ENCODE measurements around the gene BRSK1.

BRSK1 gene

GRCh38 chr19:55305983-55306562 is 22.3 kb downstream of the BRSK1 start:
- no peaks in the 10 kb centered on the region for H3K27me3 Mint-ChIP-seq
- no peak overlapping the region for H3K4me3 Mint-ChIP-seq
- no peak for DNase-seq
- peaks cover 4 to 13% of the 10 kb centered on the region in 2 donors for H3K4me1 Mint-ChIP-seq (ENCODE audit: low read depth in 2 of 2)
- no peaks in the 10 kb centered on the region for H3K9me3 Mint-ChIP-seq
- peaks cover 16% of the 10 kb centered on the region for H3K36me3 Mint-ChIP-seq (ENCODE audit: insufficient read depth)
- no peak for ATAC-seq (replicated peaks)
- no peak overlapping the region for H3K27ac Mint-ChIP-seq

GRCh38 chr19:55306712-55307111 is 22.9 kb downstream of the BRSK1 start:
- Mint-ChIP-seq H3K9me3 (no peaks in the 10 kb centered on the region), H3K4me3 (no peak overlapping the region), H3K27ac (no peak overlapping the region), H3K4me1 (ENCODE audit: low read depth in 2 of 2) (peaks cover 4 to 8% of the 10 kb centered on the region in 2 donors), H3K27me3 (no peaks in the 10 kb centered on the region), H3K36me3 (ENCODE audit: insufficient read depth) (peaks cover 13% of the 10 kb centered on the region)
- ATAC-seq (replicated peaks) (no peak), DNase-seq (no peak)

GRCh38 chr19:55308281-55308680 is 24.5 kb downstream of the BRSK1 start:
- no peak overlapping the region for H3K27ac Mint-ChIP-seq
- ATAC-seq (replicated peaks) (no peak), DNase-seq (no peak)
- no peaks in the 10 kb centered on the region for H3K27me3 Mint-ChIP-seq
- peaks cover 16% of the 10 kb centered on the region for H3K36me3 Mint-ChIP-seq (ENCODE audit: insufficient read depth)
- peaks cover 0 to 2% of the 10 kb centered on the region in 2 donors for H3K4me1 Mint-ChIP-seq (ENCODE audit: low read depth in 2 of 2)
- H3K4me3 Mint-ChIP-seq: no peak overlapping the region
- no peaks in the 10 kb centered on the region for H3K9me3 Mint-ChIP-seq

GRCh38 chr19:55309448-55309847 is 25.7 kb downstream of the BRSK1 start:
- peaks cover 16% of the 10 kb centered on the region for H3K36me3 Mint-ChIP-seq (ENCODE audit: insufficient read depth)

GRCh38 chr19:55310498-55310897 is 26.7 kb downstream of the BRSK1 start:
- DNase-seq (no peak), ATAC-seq (replicated peaks) (no peak)
- Mint-ChIP-seq H3K27ac (peak overlapping the region in 1 of 2 donors; percentile 51), H3K36me3 (ENCODE audit: insufficient read depth) (peaks cover 16% of the 10 kb centered on the region), H3K27me3 (no peaks in the 10 kb centered on the region), H3K4me1 (ENCODE audit: low read depth in 2 of 2) (no peaks in the 10 kb centered on the region), H3K4me3 (no peak overlapping the region), H3K9me3 (no peaks in the 10 kb centered on the region)

More at GRCh38 chr19:55309448-55309847, 25.7 kb downstream of the BRSK1 start:
- no peak for DNase-seq
- Mint-ChIP-seq H3K4me3 (no peak overlapping the region), H3K27me3 (no peaks in the 10 kb centered on the region), H3K4me1 (ENCODE audit: low read depth in 2 of 2) (peaks cover 0 to 2% of the 10 kb centered on the region in 2 donors), H3K27ac (no peak overlapping the region), H3K9me3 (no peaks in the 10 kb centered on the region)
- ATAC-seq (replicated peaks): no peak

DNA sequence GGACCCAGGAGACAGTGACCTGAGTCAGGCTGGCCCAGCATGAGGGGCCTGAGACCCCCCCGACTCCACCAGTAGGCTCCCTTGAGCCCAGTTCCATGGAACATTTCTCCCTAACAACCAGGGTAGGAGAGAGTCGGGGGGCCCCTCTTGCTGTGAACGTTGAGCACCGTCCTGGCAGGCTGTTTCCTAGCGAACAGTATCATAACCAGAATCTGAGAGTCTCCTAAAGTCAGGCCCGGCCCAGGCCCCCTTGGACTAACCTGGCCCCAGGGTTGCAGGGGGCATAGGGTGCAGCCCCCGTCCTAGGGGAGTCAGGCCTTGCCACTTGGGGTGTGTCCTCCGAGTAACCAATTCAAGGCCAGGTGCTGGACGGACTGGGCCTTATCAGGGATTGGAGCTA is 27.6 kb downstream of the BRSK1 start:
- H3K36me3 Mint-ChIP-seq (ENCODE audit: insufficient read depth): peaks cover 16% of the 10 kb centered on the region
- H3K4me1 Mint-ChIP-seq (ENCODE audit: low read depth in 2 of 2): no peaks in the 10 kb centered on the region
- H3K4me3 Mint-ChIP-seq: no peak overlapping the region
- H3K27me3 Mint-ChIP-seq: no peaks in the 10 kb centered on the region
- H3K27ac Mint-ChIP-seq: no peak overlapping the region
- H3K9me3 Mint-ChIP-seq: no peaks in the 10 kb centered on the region
- no peak for ATAC-seq (replicated peaks)
- DNase-seq: no peak

DNA sequence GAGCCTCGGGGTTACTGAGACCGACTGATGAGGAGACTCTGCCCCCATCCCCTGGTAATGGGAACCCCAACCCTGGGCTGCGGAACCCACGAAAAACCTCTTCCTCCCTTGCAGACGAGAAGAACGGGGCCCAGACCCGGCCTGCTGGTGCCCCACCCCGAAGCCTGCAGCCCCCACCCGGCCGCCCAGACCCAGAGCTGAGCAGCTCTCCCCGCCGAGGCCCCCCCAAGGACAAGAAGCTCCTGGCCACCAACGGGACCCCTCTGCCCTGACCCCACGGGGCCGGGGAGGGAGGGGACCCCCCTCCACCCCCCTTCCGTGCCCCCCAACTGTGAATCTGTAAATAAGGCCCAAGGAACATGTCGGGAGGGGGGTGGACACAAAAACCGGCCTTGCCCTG is 28.0 kb downstream of the BRSK1 start:
- H3K27me3 Mint-ChIP-seq: no peaks in the 10 kb centered on the region
- ATAC-seq (replicated peaks): no peak
- DNase-seq: no peak

DNA sequence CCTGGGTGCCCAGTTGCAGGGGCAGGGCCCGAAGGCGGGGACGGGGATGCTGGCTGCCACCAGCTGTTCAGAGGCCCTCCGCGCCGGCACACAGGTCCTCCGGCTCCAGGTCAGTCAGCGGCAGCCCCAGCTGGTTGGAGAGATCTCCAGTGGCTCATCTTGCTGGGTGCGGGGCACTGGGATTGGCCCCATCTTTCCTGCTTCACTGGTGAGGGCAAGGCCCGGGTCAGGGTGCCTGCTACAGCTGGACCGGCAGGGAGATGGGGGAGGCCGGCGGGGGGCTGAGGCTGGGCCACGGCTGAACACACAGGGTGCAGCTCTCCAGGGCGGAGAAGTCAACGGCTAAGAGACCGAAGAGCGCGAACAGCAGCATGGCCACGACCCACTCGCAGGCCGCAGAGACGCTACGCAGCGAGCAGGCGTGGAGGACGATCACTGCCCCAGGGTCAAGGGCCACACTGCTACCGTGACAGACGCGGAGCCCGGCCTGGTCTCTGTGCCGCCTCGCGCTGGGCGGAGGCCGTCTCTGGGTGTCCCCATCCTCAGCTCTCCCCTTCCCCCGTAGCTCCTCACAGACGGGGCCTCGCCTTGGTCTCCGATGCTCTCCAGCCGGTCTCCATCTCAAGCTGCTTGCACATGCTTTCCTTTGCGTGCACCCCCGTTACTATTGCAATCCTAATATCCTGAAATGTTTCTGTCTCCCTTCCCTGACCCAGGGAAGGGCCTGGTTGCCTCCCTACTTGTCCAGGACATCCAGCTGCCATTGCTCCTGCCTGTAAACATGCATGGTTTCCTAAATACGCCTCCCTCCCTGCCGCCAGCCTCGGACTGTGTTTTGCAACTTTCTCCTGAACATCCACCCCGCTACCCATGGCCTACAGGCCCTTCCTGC is 29.1 kb downstream of the BRSK1 start:
- no peaks in the 10 kb centered on the region for H3K27me3 Mint-ChIP-seq
- H3K9me3 Mint-ChIP-seq: no peaks in the 10 kb centered on the region

More for the DNA sequence above, 28.0 kb downstream of the BRSK1 start:
- H3K27ac Mint-ChIP-seq: no peak overlapping the region
- no peak overlapping the region for H3K4me3 Mint-ChIP-seq
- no peaks in the 10 kb centered on the region for H3K4me1 Mint-ChIP-seq (ENCODE audit: low read depth in 2 of 2)
- H3K36me3 Mint-ChIP-seq (ENCODE audit: insufficient read depth): peaks cover 16% of the 10 kb centered on the region
- no peaks in the 10 kb centered on the region for H3K9me3 Mint-ChIP-seq

GRCh38 chr19:55314396-55314795 is 30.6 kb downstream of the BRSK1 start:
- no peaks in the 10 kb centered on the region for H3K9me3 Mint-ChIP-seq

More for the DNA sequence above, 29.1 kb downstream of the BRSK1 start:
- Mint-ChIP-seq H3K36me3 (ENCODE audit: insufficient read depth) (peaks cover 9% of the 10 kb centered on the region), H3K4me1 (ENCODE audit: low read depth in 2 of 2) (no peaks in the 10 kb centered on the region), H3K27ac (peak overlapping the region in 1 of 2 donors; percentile 72), H3K4me3 (no peak overlapping the region)
- ATAC-seq (replicated peaks) (no peak), DNase-seq (no peak)

DNA sequence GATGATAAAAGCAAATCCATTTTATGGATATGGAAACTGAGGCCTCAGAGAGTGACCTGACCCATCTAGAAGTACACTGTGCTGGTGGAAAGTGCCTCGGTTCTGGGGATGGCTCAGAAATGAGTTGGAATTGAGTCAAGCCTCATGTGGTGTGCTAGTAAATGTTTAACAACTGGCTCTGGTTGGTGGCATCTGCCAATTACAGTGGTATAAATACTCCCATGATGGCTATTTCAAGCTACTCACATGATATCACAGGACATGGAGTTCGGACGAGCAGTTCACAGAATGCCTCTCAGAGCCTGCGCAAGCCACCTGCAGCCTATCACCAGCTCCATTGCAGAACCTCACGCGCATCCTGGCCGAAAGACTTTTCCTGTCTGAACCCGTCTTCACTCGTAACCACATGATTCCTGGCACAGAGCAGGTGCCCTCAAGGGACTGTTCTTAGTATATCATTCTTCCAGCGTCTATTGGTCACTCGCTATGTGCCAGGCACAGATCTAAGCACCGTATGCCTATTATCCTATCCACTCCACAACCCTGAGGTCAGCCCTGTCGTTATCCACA is 32.2 kb downstream of the BRSK1 start:
- Mint-ChIP-seq H3K27ac (no peak overlapping the region), H3K27me3 (peaks cover 0 to 10% of the 10 kb centered on the region in 2 donors), H3K4me1 (ENCODE audit: low read depth in 2 of 2) (no peaks in the 10 kb centered on the region), H3K9me3 (no peaks in the 10 kb centered on the region), H3K36me3 (ENCODE audit: insufficient read depth) (peaks cover 8% of the 10 kb centered on the region), H3K4me3 (no peak overlapping the region)
- ATAC-seq (replicated peaks) (no peak), DNase-seq (no peak)

More at GRCh38 chr19:55314396-55314795, 30.6 kb downstream of the BRSK1 start:
- DNase-seq (no peak), ATAC-seq (replicated peaks) (no peak)
- Mint-ChIP-seq H3K36me3 (ENCODE audit: insufficient read depth) (peaks cover 6% of the 10 kb centered on the region), H3K4me1 (ENCODE audit: low read depth in 2 of 2) (no peaks in the 10 kb centered on the region), H3K27me3 (no peaks in the 10 kb centered on the region), H3K4me3 (no peak overlapping the region), H3K27ac (no peak overlapping the region)

DNA sequence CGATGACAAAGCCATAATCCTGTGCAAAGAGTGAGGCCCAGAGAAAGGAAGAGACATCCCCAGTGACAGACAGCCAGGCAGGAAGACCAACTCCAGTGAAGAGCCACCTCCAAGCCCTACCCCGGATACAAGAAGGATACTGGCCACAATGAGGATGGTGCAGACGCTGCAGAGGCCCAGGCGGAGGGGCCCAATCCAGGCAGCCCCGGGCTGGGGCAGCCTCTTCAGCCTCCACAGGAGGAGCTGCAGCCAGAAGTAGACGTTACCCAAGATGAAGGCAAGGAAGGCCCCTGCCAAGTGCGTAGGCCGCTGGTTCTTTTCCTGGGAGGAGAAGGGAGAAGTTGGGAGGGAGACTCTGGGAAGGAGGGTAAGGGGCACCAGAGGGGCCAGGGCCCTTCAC is 32.8 kb downstream of the BRSK1 start:
- no peak overlapping the region for H3K4me3 Mint-ChIP-seq
- peaks cover 8% of the 10 kb centered on the region for H3K36me3 Mint-ChIP-seq (ENCODE audit: insufficient read depth)
- H3K4me1 Mint-ChIP-seq (ENCODE audit: low read depth in 2 of 2): no peaks in the 10 kb centered on the region
- ATAC-seq (replicated peaks) (no peak), DNase-seq (no peak)
- peaks cover 3 to 16% of the 10 kb centered on the region in 2 donors for H3K27me3 Mint-ChIP-seq
- no peak overlapping the region for H3K27ac Mint-ChIP-seq
- H3K9me3 Mint-ChIP-seq: no peaks in the 10 kb centered on the region

DNA sequence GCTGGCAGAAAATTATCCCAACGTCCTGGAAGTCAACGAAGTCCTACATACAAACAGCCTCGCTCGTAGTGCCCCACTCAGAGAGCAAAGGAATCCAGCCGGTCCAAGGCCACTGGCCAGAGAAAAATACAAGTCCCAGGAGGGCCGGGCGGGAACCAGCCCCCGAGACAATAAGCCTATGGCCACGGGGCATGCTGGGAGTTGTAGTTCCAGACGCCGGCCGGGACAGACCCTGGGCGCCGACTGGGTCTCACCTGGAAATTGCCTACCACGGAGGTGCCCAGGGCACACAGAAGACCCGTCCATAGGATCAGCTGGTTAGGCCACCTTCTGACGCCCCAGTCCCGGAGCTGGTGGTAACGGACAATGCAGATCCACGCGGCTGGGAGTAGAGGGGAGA is 36.0 kb downstream of the BRSK1 start:
- peaks cover 18 to 38% of the 10 kb centered on the region in 2 donors for H3K27me3 Mint-ChIP-seq
- H3K36me3 Mint-ChIP-seq (ENCODE audit: insufficient read depth): peaks cover 4% of the 10 kb centered on the region
- no peaks in the 10 kb centered on the region for H3K4me1 Mint-ChIP-seq (ENCODE audit: low read depth in 2 of 2)
- H3K27ac Mint-ChIP-seq: no peak overlapping the region
- ATAC-seq (replicated peaks): no peak
- H3K4me3 Mint-ChIP-seq: no peak overlapping the region
- H3K9me3 Mint-ChIP-seq: no peaks in the 10 kb centered on the region
- DNase-seq: no peak

DNA sequence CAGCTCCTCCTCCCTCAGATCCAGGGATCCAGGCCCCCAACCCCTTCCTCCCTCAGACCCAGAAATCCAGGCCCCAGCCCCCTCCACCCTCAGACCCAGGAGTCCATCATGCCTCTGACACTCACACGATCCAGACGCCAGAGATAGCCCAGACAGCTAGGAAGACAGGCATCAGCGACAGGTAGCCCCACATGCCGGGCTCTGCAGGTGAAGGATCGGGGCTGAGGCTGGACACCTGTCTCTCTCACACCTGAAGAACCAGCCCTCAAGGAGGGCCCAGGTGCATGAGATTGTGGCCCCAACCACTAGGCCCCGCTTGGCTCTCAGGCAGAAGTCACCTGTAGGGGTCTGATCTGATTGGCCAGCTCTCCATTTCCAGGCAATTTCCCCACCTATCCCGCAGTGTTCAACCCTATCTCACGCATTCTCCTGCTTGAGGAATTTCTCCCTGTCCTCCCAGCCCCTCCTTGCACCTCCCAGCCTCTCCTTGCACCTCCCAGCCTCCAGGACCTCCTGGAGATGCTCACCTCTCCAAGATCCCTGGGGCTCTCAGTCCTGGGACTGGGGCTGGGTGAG is 37.1 kb downstream of the BRSK1 start:
- peaks cover 20 to 43% of the 10 kb centered on the region in 2 donors for H3K27me3 Mint-ChIP-seq
- ATAC-seq (replicated peaks): no peak

More for the DNA sequence above, 37.1 kb downstream of the BRSK1 start:
- Mint-ChIP-seq H3K36me3 (ENCODE audit: insufficient read depth) (peaks cover 4% of the 10 kb centered on the region), H3K4me1 (ENCODE audit: low read depth in 2 of 2) (no peaks in the 10 kb centered on the region), H3K9me3 (no peaks in the 10 kb centered on the region), H3K4me3 (no peak overlapping the region), H3K27ac (no peak overlapping the region)
- DNase-seq: no peak

Measured in effector memory CD8-positive, alpha-beta T cell (primary cell).